ENCODE data around the gene IGBP1. TPM values are rescaled to one million over a fixed set of nuclear protein-coding genes. Genes with fewer than 3 reads are reported as not detected.
"Not testable (repeated sequence)": the region's sequence is repeated elsewhere in the genome, so short reads cannot be mapped to it uniquely, and the experiment has no call there.

The IGBP1 gene
- 58.7 TPM for total RNA-seq (ENCODE audit: insufficient read depth, low replicate concordance)

DNA sequence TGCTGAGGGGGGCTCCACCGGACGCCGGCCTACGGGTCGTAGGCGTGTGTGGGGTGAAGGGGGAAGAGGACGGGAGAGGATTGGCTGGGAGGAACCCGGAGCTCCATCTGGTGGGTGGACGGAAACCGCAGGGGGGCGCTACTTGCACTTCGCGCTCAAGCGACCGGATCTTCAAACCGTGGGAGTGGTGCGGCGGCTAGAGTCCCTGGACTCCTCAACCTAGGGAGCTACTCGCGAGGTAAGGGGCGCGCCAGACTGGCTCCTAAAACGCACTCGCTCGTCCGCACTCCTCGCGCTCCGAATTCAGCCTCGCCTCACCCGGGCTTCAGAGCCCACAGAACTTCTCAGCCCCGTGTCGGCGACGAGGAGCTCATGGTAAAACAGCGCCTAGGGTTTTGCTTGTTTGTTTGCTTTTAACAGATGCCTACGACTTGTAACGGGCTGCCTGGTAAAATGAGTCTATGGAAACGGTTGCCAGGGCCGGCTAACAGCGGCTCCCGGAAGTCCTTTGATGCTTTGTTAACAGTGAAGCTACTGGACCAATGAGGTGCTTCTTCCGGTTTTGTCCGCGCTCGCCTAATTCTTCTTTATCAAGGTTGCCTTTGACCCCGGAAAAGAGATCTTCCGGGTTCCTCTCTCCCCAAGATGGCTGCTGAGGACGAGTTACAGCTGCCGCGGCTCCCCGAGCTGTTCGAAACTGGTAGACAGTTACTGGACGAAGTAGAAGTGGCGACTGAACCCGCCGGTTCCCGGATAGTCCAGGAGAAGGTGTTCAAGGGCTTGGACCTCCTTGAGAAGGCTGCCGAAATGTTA lies at the start of gene IGBP1:
Gene IGBP1, plus strand, starts transcription at position 145 of the 813 bp plus-strand sequence. Its CDS starts 501 bp downstream, at position 646.
- DNase-seq (ENCODE audit: low spot score): peak; percentile 93

DNA sequence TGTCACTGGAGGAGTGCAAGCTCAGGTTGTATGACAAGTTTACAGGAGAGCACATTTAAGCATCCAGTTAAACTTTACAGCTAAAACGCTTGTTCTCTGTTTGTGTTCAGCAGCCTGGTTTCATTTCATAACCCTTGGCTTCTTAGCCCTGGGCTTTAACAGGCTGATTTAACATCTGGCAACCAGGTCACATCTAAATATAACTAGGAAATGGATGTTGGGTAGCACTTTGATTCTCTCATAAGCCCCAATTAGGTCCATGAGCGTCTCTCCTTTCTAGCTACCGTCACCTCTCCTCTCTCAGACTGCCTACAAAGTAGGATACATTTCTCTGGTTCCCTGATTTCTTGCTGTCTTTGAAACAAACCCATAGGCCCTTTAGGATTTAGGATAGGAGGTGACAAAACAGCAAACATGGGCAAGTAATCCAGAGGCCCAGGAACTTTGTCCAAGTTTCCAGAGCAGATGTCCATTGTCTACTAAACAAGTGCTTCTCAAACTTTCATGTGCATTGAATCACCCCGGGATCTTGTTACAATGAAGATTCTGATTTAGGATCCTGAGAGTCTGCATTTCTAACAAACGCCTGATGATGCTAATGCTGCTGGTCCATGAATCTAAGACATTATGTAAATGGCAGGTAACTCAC lies 48.5 kb upstream of the IGBP1 start:
- DNase-seq (ENCODE audit: low spot score): no peak

DNA sequence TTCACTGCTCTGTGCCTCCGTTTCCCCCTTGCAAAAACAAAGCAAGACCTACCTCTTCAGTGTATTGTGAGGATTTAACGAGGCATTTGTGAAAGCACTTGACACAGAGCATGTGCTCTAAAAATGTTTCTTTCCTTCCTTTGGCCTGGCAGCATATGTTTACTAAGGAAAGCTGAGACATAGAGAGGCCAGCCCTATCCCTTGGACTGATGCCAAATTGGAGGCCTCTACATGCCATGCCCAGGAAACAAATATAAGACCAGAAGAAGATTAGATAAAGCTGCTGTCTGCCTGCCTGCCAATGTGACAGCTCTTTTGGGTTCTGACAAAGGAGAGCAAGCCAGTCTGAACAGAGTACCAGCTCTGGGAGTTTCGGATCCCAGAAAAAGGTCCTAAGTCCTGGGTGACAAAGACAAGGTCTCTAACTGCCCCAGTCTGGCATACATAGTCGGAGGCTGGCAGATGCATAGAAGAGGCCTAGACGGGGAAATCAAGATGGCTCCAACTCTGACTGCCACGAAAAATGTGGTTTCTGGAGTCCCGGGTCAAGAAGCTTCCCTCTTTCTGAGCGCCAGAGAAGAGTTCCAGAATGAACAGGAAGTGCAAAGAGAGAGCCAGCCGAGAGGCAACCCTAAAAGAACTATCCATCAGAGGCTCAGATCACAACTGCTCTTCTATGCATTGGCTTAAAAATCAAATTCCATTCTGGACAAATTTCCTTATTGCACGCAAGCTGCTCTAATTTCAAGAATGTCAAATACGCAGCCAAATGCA lies 45.2 kb upstream of the IGBP1 start:
- peak; percentile 39 for DNase-seq (ENCODE audit: low spot score)

DNA sequence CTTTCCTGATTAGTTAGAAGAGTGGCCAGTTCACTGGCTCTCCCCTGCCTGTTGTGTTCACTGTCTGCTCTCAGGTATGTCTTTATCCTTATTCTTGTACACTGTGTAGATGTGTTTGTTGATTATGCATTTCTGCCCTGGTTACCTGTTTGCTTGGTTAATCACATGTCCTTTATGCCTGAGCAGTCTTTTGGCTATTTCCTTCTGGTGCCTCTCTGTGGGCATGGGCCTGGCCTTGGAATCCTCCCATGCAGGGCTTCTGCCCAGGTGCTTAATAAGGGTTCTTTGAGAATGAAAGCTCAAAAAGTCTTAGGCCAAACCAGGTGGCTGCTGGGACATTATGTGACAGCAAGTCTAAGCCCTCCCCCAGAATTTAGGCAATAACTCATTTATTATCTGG lies 44.5 kb upstream of the IGBP1 start:
- DNase-seq (ENCODE audit: low spot score): no peak

DNA sequence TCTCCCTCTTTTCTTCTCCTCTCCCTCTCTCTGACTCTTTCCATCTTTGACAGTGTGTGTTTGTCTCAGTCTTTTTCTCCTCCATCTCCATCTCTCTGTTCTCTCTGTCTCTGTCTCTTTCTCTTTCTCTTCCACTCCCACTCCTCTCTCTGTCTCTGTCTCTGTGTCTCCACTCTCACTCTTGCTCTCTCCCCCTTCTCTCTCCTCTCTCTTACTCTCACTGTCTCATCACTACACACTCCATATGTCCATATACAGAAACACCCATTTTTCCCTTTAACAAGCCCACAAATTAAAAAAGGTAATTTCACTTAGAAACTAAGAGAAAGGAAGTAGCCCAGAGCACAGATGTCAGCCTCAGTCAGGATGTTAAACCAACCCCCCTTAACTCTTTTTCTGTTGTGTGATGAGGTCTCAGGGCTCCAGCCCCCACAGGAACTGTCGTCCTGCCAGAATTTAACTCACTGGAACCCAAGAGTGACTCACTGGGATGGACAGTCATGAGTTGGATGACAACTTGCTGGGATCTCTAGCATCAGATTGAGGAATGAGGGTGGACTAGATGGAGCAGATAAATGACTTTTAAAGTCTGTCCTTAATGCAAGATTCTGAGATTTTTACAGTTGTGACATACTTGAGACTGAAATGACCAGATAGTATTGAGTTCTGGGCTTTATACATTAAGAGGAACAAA lies 43.5 kb upstream of the IGBP1 start:
- no peak for DNase-seq (ENCODE audit: low spot score)

DNA sequence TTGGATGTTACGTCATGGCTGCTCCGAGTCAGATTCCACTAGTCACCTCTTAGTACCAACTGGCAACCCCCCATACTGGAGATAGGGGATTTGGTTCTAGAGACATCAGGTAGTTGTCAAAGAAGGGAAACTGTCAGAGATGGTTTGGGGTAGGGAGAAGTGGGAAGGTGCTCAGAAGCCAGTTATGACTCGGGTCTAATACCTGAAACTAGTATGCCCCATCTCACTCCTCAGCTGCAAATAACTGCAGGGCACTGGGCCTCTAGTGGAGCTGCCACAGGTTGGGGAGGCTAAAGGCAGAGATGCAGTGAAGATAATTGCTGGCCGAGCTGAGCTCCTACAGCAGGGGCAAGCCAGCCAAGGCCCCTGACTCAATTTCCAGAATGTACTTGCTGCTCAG lies 41.0 kb upstream of the IGBP1 start:
- DNase-seq (ENCODE audit: low spot score): no peak

DNA sequence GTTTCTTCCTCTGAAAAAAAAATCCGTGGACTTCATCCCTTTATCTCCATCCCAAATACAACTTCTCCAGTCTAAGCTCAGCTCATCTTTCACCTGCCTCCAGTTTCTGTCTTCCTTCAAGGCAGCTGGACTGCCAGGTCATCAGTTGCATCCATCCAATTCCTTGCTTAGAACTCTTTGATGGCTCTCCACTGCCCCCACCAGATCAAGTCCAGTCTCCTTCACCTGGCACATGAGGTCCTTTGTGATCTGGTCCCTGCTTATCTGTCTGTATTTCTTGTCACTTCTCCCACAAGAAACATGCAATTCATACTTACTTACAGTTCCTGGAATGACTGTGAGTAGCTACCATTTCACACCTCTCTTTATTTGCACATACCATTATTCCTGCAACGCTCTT lies 37.2 kb upstream of the IGBP1 start:
- no peak for DNase-seq (ENCODE audit: low spot score)

DNA sequence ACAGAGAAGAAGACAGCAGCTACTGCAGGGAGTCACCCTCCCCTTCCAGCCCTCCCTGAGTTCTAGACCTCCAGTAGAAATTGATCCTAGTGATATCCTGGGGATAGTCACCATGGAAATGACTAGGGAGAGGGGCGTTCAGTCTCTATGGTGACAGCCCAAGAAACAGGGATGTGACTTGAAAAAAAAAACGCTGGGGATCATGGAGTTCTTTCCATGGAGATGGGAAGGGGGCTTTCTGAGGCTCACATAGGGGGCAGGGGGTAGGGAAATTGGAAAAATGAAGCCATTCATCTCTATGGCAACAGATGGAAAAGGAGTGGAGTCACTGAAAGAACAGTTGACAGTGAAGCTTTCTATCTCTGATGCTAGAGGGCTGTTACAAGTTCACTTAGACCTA lies 28.0 kb upstream of the IGBP1 start:
- DNase-seq (ENCODE audit: low spot score): no peak

DNA sequence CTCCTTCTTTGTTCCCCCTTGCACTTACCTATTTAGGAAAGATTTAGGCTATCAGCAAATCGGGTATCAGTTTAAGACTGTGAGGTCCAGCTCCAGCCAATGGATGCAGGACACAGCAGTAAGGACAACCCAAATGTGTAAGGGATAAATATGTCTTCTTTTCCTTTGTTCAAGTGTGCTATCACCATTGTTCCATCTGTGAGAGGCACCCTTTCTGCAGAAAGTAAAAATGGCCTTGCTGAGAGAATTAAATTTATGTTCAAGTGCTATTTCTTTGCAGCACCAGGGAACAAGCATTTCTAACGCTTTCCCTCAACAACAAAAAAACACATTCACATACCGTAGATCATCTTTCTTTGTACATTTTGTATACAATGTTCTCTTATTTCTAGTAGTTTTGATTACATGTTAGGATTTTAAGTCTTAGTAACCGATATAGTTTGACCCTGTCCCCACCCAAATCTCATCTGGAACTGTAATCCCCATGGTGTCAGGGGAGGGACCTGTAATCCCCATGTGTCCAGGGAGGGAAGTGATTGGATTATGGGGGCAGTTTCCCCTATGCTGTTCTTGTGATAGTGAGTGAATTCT lies 21.7 kb upstream of the IGBP1 start:
- DNase-seq (ENCODE audit: low spot score): not testable (repeated sequence)

DNA sequence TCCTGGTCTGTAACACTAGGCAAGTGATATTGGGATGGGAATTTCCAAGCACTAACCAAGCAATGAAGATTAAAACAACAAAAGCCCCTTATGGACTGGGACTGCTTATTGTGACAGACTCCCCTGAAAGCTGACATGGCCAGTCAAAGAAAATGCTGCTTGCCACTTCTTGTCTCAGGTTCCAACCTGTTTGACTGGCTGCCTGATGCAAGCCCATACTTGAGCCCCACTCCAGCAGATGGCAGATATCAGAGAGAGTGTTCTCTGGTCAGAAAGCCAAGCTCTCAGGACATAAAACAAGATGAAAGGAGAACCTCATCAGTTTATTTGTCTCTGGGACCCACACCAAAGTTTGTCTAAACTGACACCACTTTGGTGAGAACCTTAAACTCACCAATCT lies 15.5 kb upstream of the IGBP1 start:
- DNase-seq (ENCODE audit: low spot score): no peak

DNA sequence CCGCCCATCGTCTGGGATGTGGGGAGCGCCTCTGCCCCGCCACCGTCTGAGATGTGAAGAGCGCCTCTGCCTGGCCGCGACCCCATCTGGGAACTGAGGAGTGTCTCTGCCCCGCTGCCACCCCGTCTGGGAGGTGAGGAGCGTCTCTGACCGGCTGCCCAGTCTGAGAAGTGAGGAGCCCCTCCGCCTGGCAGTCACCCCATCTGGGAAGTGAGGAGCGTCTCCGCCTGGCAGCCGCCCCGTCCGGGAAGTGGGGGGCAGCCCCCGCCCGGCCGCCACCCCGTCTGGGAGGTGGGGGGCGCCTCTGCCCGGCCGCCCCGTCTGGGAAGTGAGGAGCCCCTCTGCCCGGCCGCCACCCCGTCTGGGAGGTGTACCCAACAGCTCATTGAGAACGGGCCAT lies 10.2 kb upstream of the IGBP1 start:
- DNase-seq (ENCODE audit: low spot score): not testable (repeated sequence)

DNA sequence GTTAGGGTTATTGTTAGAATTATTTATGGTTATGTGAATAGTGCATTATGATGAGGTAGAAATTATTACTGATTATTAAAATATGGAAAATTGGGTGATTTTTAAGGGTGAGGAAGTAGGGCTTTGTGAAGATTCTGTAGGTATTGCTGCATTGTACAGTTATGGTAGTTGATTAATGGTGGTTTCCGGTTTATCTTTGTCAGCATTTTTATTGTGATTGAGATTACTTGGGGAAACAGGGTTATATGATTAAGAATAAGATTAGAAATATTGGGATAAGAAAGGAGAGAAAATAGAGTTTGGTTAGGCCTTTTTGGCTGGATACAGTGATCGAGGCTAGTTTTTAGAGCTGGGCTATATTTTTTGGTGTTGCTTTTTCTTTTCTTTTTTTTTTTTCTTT lies 8.6 kb upstream of the IGBP1 start:
- DNase-seq (ENCODE audit: low spot score): no peak

DNA sequence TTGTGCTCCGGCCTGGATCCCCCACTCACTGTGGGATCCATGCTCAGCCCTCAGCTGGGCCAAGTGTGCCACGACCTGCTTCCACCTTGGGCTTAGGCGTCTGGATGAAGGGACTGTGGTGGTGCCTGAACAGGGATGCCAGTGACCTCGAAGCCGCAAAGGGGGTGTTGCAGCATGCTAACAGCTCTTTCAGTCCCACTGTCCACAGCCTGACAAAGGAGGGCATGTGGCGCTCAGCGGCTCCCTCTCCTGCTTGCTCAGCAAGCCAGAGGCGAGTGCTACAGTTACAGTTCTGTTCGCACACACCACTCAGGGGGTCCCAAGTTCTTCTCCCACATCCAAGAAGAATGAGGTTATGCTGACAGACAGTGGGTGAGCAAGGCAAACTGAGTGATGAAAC lies 5.2 kb upstream of the IGBP1 start:
- DNase-seq (ENCODE audit: low spot score): no peak

DNA sequence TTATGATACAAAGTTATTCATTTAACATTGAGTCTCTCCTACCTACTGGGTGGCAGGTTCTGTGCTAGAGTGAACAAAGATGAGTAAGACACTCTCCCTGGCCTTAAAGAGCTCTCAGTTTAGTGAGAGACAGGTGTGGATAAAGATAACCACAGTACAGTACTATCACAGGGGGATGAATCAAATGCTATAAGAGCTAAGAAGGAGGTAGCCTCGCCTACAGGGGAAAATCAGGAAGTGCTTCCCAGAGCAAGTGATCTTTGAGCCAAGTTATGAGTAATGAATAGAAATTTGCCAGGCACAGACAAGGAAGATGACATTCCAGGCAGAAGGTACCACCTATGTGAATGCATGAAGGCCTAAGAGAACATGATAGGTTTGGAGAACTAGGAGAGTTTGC lies 3.4 kb upstream of the IGBP1 start:
- no peak for DNase-seq (ENCODE audit: low spot score)

DNA sequence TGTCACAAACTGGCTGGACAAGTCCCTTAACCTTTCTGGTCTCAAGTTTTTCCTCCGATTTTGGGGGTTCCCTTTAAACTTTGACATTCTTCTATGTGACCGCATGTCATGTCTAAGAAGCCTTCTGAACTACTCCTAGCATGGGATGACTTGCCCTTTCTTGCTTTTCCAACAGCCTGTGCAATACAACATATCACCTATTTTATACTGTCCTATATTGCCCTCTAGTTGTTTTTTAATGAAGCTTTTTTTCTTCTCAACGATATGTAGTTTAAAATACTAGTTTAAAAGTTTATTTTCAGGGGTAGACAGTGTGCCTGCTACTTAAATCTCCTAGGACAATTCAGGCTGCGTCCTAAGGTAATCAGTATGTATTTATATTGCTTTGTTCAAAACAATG lies 1.0 kb upstream of the IGBP1 start:
- no peak for DNase-seq (ENCODE audit: low spot score)

DNA sequence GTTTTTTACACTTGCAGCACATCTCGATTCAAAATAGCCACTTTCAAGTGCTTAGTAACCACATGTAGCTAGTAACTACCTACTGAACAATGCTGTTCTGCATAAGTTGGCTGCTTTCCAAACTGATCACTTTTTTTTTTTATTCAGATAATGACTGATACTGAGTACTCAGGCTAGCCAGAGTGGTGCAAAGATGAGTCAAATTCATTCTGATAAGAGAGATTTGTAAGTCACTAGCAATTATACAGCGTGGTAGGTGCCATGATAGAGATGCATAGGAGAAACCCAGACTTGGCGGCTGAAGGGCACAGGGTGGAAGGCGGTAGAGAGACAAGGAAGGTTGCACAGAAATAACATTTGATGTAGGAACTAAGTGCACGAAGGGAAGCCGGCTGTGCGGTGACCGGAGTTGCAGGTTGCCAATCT lies 357 bp upstream of the IGBP1 start:
- no peak for DNase-seq (ENCODE audit: low spot score)

DNA sequence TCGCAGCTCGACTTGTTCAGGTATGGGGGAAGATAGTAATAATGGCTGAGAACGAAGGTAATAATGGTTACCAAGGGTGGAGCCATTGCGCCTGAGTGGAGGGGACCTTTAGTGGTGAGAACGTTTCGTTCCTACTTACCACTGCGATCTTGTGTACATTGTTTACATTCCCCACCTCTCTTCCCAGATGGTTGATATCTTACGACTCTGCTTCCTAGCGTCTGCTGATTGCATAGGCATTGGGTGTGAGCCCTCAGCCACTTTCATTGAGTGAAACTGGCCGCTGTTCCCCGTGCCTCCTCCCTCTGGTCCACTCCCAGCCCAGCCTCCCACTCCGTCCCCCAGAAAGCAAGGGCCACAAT lies 850 bp downstream of the IGBP1 start:
- DNase-seq (ENCODE audit: low spot score): no peak

DNA sequence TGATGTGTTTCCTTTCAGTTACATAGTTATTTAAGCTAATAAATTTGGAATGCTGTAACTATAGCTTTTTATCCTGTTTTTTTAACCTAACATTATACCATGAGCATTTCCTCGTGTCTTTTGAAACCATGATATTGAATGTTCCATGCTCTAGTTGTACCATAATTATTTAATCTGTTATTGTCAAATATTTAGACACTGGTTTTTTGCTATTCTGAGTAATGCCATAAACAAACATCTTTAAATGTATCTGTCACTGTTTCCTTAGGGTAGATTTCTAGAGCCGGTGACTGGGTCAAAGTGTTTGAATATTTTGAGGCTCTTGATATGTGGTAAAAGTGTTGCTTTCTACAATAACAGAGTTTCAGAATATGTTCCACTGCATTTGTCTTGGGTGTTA lies 5.4 kb downstream of the IGBP1 start:
- no peak for DNase-seq (ENCODE audit: low spot score)

DNA sequence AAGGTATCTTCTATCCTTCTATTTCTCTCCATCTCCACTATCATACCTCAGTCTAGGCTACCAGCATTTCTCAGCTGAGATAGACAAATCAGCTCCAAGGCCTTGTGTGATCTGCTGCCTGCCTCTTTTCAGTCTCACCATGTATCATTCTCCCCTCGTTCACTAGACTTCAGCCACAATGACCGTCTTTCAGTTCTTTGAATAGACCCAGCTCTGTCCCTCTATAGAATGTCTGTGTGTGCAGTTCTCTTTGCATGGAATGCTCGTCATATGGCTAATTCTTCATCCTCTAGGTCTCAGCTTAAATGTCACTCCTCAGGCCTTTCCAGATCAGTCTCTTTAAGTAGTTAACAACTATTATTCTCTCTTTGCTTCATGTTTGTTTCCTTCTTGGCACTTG lies 6.5 kb downstream of the IGBP1 start:
- no peak for DNase-seq (ENCODE audit: low spot score)

DNA sequence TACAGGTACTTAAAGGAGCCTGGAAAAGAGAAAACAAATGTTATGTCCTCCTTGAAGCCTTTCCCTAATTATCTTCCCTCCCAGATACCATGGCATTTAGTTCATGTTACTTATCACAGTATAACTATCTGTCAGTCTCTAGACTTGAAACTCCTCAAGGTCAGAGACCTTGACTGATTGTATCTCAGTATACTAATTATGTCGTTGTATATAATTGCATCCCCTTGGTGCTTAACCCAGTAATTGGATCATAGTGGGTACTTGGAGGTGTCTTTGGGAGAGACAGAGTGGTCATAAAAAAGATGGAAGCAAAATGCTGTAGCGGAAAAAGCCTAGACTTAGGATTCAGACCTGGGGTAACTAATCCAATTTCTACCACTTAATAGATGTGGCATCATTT lies 8.1 kb downstream of the IGBP1 start:
- DNase-seq (ENCODE audit: low spot score): no peak
